B cell (primary cell): Measurements from ENCODE around the gene ACOT11. TPM values are rescaled to one million over a fixed set of nuclear protein-coding genes. Genes with fewer than 3 reads are reported as not detected.
"Not testable (repeated sequence)": the region's sequence is repeated elsewhere in the genome, so short reads cannot be mapped to it uniquely, and the experiment has no call there.

Source experiments
- ATAC-seq: fragments of 200-7000 bp; cut with Tn5 transposase; one replicate; pipeline ENCODE4 v1.10.0; 2021; ENCODE audit warnings: low read depth, mild to moderate bottlenecking, moderate number of reproducible peaks, moderate library complexity
- CTCF ChIA-PET: fragments of 350-600 bp; sonication (Branson Sonifier 250); formaldehyde crosslinking; loops from one replicate; lab custom pipeline; 2021; ENCODE audit warnings: antibody characterized with exemption, inconsistent platforms; lab: Charles Lee
- POLR2A ChIA-PET: fragments of 350-600 bp; sonication (Branson Sonifier 250); formaldehyde crosslinking; loops from one replicate; lab custom pipeline; 2021; ENCODE audit warnings: antibody characterized with exemption; lab: Charles Lee
- DNase-seq: peaks from one replicate; pipeline ENCODE4 v3.0.0; 2013
- H2AFZ ChIP-seq: 2 replicates; pipeline ENCODE4 v1.6.1; 2012; ENCODE audit warnings: mild to moderate bottlenecking, low read depth, low read length; ENCODE audit not compliant: insufficient read depth, poor library complexity, severe bottlenecking
- H3K27ac ChIP-seq, 2 donors: 1 replicate in 1 of 2; 2 replicates in 1 of 2; pipeline ENCODE4 v1.5.1; 2012 to 2013; ENCODE audit warnings: low read length in 2 of 2, mild to moderate bottlenecking in 2 of 2, moderate library complexity in 1 of 2
- H3K27me3 ChIP-seq, 4 experiments: fragments of 200-600 bp in 1 of 4; sonication (generic) in 1 of 4; replicated peaks in 1 of 4; 1 replicate in 2 of 4; 2 replicates in 2 of 4; pipeline versions ENCODE4 v1.6.1 to v1.7.0; 2013 to 2016; ENCODE audit warnings: low read length in 3 of 4, mild to moderate bottlenecking in 2 of 4, mixed read lengths in 1 of 4, moderate library complexity in 1 of 4; ENCODE audit not compliant: insufficient read depth in 4 of 4, control insufficient read depth in 3 of 4; ENCODE audit errors: control extremely low read depth in 1 of 4
- H3K36me3 ChIP-seq, 2 experiments: replicated peaks in 1 of 2; 1 replicate in 1 of 2; 2 replicates in 1 of 2; pipeline versions ENCODE4 v1.6.1 to v1.7.1; 2013; ENCODE audit warnings: low read length in 1 of 2; ENCODE audit not compliant: insufficient read depth in 2 of 2, control insufficient read depth in 1 of 2; ENCODE audit errors: control extremely low read depth in 1 of 2, extremely low read depth in 1 of 2
- H3K4me1 ChIP-seq, 2 donors: fragments of 200-600 bp in 1 of 2; sonication (generic) in 1 of 2; 1 replicate in 1 of 2; 2 replicates in 1 of 2; pipeline versions ENCODE4 v1.5.1 to v1.6.1; 2013 to 2017; ENCODE audit warnings: low read length in 2 of 2; ENCODE audit not compliant: control insufficient read depth in 2 of 2, insufficient read depth in 2 of 2
- H3K4me2 ChIP-seq: replicated peaks from 2 replicates; pipeline ENCODE3; 2012; ENCODE audit warnings: mild to moderate bottlenecking, low read depth, low read length; ENCODE audit not compliant: poor library complexity, severe bottlenecking
- H3K4me3 ChIP-seq, 5 experiments: fragments of 200-600 bp in 1 of 5; sonication (generic) in 1 of 5; 1 replicate in 3 of 5; 2 replicates in 2 of 5; pipeline versions ENCODE4 v1.5.1 to v1.7.0; 2011 to 2016; ENCODE audit warnings: low read length in 4 of 5, mild to moderate bottlenecking in 4 of 5, low read depth in 2 of 5, control low read depth in 1 of 5, moderate library complexity in 1 of 5; ENCODE audit not compliant: insufficient read depth in 1 of 5; ENCODE audit errors: control extremely low read depth in 1 of 5, extremely low read depth in 1 of 5
- H3K79me2 ChIP-seq: fragments of 200-600 bp; sonication (generic); one replicate; pipeline ENCODE4 v1.6.0; 2016; ENCODE audit warnings: low read length; ENCODE audit not compliant: control insufficient read depth, insufficient read depth
- H3K9ac ChIP-seq: fragments of 200-600 bp; sonication (generic); 2 replicates; pipeline ENCODE4 v1.6.1; 2017; ENCODE audit warnings: mild to moderate bottlenecking, low read length, moderate library complexity
- H3K9me3 ChIP-seq, 3 donors: one replicate each; pipeline versions ENCODE4 v1.6.1 to v1.7.1; 2013; ENCODE audit warnings: low read length in 2 of 3; ENCODE audit not compliant: control insufficient read depth in 2 of 3, insufficient read depth in 1 of 3; ENCODE audit errors: control extremely low read depth in 1 of 3
- H4K20me1 ChIP-seq: 2 replicates; pipeline ENCODE4 v1.6.0; 2012; ENCODE audit warnings: mild to moderate bottlenecking, low read length; ENCODE audit not compliant: insufficient read depth, control insufficient read depth, poor library complexity, severe bottlenecking
- H3K27ac Mint-ChIP-seq: one replicate; pipeline ENCODE4 v1.8.0; 2021; ENCODE audit warnings: mixed read lengths
- H3K27me3 Mint-ChIP-seq: one replicate; pipeline ENCODE4 v1.8.0; 2021; ENCODE audit warnings: mixed read lengths
- H3K4me1 Mint-ChIP-seq: one replicate; pipeline ENCODE4 v1.8.0; 2021; ENCODE audit warnings: mixed read lengths
- H3K4me3 Mint-ChIP-seq: one replicate; pipeline ENCODE4 v1.8.0; 2021; ENCODE audit warnings: mixed read lengths
- H3K9me3 Mint-ChIP-seq: one replicate; pipeline ENCODE4 v1.8.0; 2022; ENCODE audit warnings: mixed read lengths; ENCODE audit not compliant: insufficient read depth
- EZH2 ChIP-seq: IDR thresholded peaks from 2 replicates; pipeline ENCODE4 v1.6.1; 2012; ENCODE audit warnings: borderline replicate concordance, low read depth, mild to moderate bottlenecking, moderate library complexity, low read length; ENCODE audit not compliant: insufficient read depth, poor library complexity, severe bottlenecking
- whole genome bisulfite sequencing: methylation state at CpG from one replicate; pipeline ENCODE4 v1.1.5; 2013; ENCODE audit warnings: missing lambda C conversion rate; ENCODE audit not compliant: insufficient coverage; 5-methylcytosine and 5-hydroxymethylcytosine counted together
- intact Hi-C: fragments of 100-400 bp; cut with micrococcal nuclease; formaldehyde crosslinking; loops from one replicate; pipeline ENCODE4 v1.10.0; 2022
- polyA plus RNA-seq: library from polyadenylated mRNA; depleted of rRNA; stranded (reverse); fragments of >200 nt; gene quantifications from 2 replicates; pipeline ENCODE4 v1.2.3, GENCODE V29; 2012
- total RNA-seq, 2 donors: library from RNA; stranded (reverse); fragments of 120-200 nt in 1 of 2; gene quantifications; 1 replicate in 1 of 2; 2 replicates in 1 of 2; pipeline versions ENCODE4 v1.2.3 to v1.2.4, GENCODE V29; 2013 to 2022
- TF ChIP-seq, protein P1 (sequence below): fragments of 200-600 bp; IDR thresholded peaks from one replicate; pipeline ENCODE4 v1.8.0; 2022; ENCODE audit warnings: antibody characterized with exemption, mild to moderate bottlenecking

The ACOT11 gene
- total and polyA plus RNA-seq, 2 donors (not counting 1 experiment from before 2014, with no cell fraction given), result 0.03 to 0.07 TPM

DNA sequence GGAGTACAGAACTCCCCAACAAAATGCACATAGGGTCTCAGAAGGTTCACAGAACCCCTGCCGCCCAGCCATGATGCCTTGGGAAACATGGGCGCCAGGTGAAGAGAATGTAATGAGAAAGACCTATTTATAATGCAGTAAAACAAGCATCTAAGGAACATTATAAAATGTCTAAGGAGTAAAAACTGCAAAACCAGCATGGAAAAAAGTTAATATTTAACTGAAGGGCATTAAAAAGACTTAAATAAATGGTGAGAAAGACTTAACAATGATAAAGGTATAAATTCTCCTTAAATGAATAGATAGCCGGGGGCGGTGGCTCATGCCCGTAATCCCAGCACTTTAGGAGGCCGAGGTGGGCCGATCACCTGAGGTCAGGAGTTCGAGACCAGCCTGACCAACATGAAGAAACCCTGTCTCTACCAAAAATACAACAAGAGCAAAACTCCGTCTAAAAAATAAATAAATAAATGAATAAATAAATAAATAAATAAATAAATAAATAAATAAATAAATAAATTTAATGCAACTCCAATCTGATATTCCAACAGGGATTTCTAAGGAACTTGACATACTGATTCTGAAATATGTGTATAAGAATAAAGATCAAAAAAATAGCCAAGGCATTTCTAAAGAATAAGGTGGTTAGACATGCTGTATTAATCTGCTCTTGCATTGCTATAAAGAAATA lies 27.3 kb upstream of the ACOT11 start:
- Histone ChIP-seq H3K36me3 (no peaks in the 10 kb centered on the region), H3K4me2 (no peak overlapping the region), H2AFZ (no peak overlapping the region), H3K27ac (no peak overlapping the region), H3K27me3 (no peaks in the 10 kb centered on the region), H3K79me2 (no peaks in the 10 kb centered on the region), H4K20me1 (no peaks in the 10 kb centered on the region), H3K9me3 (no peaks in the 10 kb centered on the region), H3K4me1 (no peaks in the 10 kb centered on the region), H3K4me3 (no peak overlapping the region), H3K9ac (no peak overlapping the region)
- CTCF ChIA-PET, result no interaction called here
- no peaks in the 10 kb centered on the region for H3K9me3 Mint-ChIP-seq
- no peak for TF ChIP-seq EZH2
- TF ChIP-seq, protein P1, sequence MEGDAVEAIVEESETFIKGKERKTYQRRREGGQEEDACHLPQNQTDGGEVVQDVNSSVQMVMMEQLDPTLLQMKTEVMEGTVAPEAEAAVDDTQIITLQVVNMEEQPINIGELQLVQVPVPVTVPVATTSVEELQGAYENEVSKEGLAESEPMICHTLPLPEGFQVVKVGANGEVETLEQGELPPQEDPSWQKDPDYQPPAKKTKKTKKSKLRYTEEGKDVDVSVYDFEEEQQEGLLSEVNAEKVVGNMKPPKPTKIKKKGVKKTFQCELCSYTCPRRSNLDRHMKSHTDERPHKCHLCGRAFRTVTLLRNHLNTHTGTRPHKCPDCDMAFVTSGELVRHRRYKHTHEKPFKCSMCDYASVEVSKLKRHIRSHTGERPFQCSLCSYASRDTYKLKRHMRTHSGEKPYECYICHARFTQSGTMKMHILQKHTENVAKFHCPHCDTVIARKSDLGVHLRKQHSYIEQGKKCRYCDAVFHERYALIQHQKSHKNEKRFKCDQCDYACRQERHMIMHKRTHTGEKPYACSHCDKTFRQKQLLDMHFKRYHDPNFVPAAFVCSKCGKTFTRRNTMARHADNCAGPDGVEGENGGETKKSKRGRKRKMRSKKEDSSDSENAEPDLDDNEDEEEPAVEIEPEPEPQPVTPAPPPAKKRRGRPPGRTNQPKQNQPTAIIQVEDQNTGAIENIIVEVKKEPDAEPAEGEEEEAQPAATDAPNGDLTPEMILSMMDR, result no peak
- WGBS, result 95% methylated on average over 4 of the region's 9 CpGs
- DNase-seq, result no peak
- POLR2A ChIA-PET, result no interaction called here
- intact Hi-C loops, result no loop called here
- H3K27me3 Mint-ChIP-seq, result peaks cover 8% of the 10 kb centered on the region
- H3K4me3 Mint-ChIP-seq, result no peak overlapping the region
- no peak for ATAC-seq
- no peaks in the 10 kb centered on the region for H3K4me1 Mint-ChIP-seq
- no peak overlapping the region for H3K27ac Mint-ChIP-seq

DNA sequence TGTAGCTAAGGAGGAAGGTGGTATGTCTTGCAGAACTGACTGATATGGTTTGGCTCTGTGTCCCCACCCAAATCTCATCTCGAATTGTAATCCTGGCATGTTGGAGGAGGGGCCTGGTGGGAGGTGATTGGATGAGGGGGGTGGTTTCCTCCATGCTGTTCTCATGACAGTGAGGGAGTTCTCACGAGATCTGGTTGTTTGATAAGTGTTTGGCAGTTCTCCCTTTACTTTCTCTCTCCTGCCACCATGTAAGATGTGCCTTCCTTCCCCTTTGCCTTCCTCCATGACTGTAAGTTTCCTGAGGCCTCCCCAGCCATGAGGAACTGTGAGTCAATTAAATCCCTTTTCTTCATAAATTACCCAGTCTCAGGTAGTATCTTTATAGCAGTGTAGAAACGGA lies 21.5 kb upstream of the ACOT11 start:
- H3K36me3 ChIP-seq, H3K4me2 ChIP-seq, CTCF ChIA-PET, H3K4me3 ChIP-seq, H3K4me1 ChIP-seq, H4K20me1 ChIP-seq, H3K27ac ChIP-seq, POLR2A ChIA-PET, H3K9ac ChIP-seq, ATAC-seq, H2AFZ ChIP-seq, DNase-seq, H3K4me3 Mint-ChIP-seq, H3K27me3 ChIP-seq, H3K79me2 ChIP-seq, H3K4me1 Mint-ChIP-seq, intact Hi-C loops, H3K9me3 Mint-ChIP-seq, H3K27me3 Mint-ChIP-seq, H3K27ac Mint-ChIP-seq, H3K9me3 ChIP-seq: not testable (repeated sequence)
- 50% methylated on average over 1 of the region's 3 CpGs for WGBS
